GM18517 (cell line): ENCODE data around the gene TMEM47.

Source experiments
- ATAC-seq: cut with Tn5 transposase; IDR thresholded peaks from one replicate; pipeline ENCODE4 v1.9.1; 2021; ENCODE audit warnings: mild to moderate bottlenecking, moderate library complexity; ENCODE audit not compliant: unreplicated experiment

Gene TMEM47

DNA sequence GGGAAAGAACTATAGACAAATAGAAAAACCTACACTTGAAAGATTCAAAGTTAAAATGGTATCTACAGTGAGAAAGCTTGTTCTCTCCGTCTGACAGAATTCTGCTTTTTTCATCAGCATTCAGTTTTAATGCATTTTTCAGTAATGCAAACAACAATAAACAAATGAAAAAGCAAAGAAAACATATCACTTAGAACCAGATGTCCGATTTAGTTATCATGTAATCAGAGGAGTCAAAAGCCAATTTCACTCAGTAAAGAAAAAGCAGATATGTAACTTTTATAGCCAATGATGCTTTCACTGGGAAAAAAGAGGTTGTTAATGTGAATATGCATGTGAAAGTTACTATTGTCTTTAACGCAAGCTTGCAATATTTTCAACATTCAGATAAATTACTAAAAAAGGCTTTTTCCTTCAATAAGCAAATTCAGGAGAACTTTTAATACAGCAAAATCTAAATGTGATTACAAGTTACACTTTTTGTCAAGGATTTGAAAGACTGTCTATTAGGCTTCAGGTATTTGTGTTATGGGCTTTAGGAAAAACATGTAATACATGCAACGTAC is 70.7 kb downstream of the TMEM47 start:
- no peak for ATAC-seq

DNA sequence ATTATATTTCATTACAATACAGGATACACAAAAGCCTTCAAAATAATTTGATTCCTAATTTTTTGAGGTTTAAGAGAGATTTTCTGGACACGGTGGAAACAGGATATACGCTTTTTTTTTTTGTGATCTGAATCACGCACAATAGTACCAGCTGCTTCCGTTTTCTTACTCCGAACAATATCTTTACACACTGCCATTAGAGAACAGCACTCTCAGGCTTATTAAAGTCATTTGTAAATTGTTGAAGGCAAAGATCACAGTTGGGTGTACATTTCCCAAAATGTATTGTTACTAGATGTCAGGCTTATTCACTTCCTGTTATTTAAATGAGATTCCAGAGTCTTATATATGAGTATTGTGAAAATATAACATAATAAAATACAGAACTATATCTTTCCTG is 71.5 kb downstream of the TMEM47 start:
- no peak for ATAC-seq

DNA sequence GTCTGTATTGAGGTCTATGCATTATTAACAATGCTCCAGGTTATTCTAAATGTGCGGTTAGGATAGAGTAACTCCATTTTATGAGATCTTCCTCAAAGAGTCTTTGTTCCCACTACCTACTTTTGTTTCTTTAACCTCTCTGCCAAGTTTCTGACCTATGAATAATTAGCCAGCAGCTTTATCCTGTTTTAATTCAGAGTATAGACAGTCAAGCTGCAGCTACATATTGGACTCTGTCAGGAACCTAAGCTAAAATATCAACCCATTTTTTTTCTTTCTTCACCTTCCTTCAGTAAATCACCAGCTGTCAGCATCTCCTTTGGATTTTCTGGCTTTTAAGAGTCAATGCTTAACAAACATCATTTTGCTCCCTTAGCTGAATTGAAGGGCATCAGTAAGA is 72.3 kb downstream of the TMEM47 start:
- ATAC-seq = no peak

DNA sequence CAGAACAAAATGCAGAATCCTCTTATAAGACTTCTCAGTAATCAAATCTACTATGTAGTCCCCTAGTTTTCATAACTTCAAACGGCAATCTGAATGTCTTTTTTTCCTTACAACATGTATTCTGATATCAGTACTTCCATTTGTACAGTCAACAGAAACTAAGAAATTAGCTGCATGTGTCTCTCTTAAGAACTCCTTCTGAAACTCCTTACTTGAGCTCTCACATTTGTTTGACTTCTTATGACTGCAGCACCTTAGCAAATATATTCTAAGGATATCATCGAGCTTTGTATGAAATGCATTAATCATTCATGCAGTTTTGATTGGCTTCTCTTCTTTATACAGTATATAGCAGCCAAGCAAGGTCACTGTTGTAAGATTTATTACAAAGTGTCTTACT is 77.0 kb downstream of the TMEM47 start:
- no peak for ATAC-seq

DNA sequence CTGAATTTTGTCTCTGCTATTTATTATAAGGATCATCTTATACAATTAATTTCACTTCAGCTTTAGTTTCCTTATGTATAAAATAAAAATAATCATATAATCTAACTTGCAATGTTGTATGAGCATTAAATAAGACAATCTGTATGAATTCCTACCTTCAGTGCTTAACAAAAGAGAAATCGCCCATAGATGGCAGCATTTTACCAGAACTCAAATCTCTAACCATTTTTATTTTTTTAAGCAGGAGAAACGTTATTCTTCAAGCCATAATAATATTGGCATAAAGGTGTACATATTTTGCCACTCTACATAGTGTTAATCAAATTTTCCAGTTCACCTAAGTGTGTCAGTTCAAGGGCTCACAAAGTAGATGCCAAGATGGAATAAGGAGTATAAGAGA is 78.8 kb downstream of the TMEM47 start:
- ATAC-seq = no peak
